ENCODE measurements around the gene F2. TPM values are rescaled to one million over a fixed set of nuclear protein-coding genes. Genes with fewer than 3 reads are reported as not detected.

F2 gene
- total RNA-seq, 1 donor, result not detected

DNA sequence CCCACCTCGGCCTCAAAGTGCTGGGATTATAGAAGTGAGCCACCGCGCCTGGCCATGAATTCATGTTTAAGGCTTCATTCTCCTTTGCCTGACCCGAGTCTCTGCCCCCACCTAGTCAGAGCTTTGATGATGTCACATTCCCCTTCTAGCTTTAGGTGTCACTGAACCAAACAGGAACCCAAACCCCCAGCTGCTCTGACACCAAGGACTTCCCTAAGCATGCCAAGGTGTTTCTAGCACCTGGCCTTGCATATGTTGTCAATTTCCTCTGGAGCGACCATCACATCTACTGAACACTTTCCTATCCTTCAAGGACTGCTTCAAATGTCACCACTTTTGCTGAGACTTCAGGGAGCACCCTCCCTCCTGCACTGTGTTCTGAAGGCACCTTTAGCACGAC, 2.3 kb downstream of the F2 start:
- Histone ChIP-seq H3K9me3 (ENCODE audit: low read depth, low read length) (no peaks in the 10 kb centered on the region), H3K4me3 (ENCODE audit: insufficient read depth, low read length) (no peak overlapping the region), H3K27me3 (ENCODE audit: insufficient read depth, low read length) (no peaks in the 10 kb centered on the region), H3K27ac (ENCODE audit: low read depth, low read length) (no peak overlapping the region), H3K79me2 (ENCODE audit: insufficient read depth, low read length) (no peaks in the 10 kb centered on the region), H2AFZ (ENCODE audit: low read length) (no peak overlapping the region), H3K4me2 (ENCODE audit: insufficient read depth, low read length) (no peak overlapping the region), H3K4me1 (ENCODE audit: insufficient read depth, low read length) (no peaks in the 10 kb centered on the region), H4K20me1 (ENCODE audit: insufficient read depth, low read length) (no peaks in the 10 kb centered on the region), H3K36me3 (ENCODE audit: insufficient read depth, low read length) (no peaks in the 10 kb centered on the region)
- TF ChIP-seq, protein P1, sequence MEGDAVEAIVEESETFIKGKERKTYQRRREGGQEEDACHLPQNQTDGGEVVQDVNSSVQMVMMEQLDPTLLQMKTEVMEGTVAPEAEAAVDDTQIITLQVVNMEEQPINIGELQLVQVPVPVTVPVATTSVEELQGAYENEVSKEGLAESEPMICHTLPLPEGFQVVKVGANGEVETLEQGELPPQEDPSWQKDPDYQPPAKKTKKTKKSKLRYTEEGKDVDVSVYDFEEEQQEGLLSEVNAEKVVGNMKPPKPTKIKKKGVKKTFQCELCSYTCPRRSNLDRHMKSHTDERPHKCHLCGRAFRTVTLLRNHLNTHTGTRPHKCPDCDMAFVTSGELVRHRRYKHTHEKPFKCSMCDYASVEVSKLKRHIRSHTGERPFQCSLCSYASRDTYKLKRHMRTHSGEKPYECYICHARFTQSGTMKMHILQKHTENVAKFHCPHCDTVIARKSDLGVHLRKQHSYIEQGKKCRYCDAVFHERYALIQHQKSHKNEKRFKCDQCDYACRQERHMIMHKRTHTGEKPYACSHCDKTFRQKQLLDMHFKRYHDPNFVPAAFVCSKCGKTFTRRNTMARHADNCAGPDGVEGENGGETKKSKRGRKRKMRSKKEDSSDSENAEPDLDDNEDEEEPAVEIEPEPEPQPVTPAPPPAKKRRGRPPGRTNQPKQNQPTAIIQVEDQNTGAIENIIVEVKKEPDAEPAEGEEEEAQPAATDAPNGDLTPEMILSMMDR (IDR thresholded peaks at IDR 0.05; ENCODE audit: extremely low read depth, low read depth, low read length), result no peak
- DNase-seq (ENCODE audit: insufficient read length, low spot score, missing footprints), result peak; percentile 58

DNA sequence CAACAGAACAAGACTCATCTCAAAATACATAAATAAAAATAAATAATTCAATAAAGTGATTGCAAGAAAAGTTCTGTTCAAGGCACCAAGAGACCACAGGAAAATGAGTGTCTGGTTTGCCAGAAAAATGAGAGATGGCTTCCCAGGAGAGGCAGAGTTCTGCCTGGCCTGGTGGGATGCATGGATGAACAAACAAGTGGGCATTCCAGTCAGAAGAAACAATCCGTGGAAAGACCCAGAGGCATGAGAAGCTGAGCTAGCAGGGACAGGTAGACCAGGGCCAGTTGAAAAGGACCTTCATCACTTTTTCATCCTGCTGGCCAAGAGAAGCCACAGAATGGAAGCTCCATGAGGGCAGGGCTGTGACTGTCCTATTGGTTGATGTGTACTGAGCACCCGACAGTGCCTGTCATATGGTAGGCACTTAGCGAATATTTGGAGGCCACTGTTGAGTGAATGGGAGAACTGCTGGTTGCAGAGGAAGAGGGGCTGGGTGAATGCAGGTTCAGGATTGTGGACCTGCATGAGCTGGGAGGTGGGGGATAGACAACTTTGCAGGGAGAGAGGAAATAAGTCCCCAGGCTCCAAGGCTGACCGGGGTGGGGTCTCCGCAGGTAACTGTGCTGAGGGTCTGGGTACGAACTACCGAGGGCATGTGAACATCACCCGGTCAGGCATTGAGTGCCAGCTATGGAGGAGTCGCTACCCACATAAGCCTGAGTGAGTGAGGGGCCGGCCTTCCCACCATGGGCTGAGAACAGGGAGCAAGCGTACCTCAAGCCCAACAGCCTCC, 3.7 kb downstream of the F2 start:
- Histone ChIP-seq H3K4me1 (ENCODE audit: insufficient read depth, low read length) (no peaks in the 10 kb centered on the region), H3K36me3 (ENCODE audit: insufficient read depth, low read length) (no peaks in the 10 kb centered on the region), H2AFZ (ENCODE audit: low read length) (no peak overlapping the region), H3K9me3 (ENCODE audit: low read depth, low read length) (no peaks in the 10 kb centered on the region), H3K79me2 (ENCODE audit: insufficient read depth, low read length) (no peaks in the 10 kb centered on the region), H3K27me3 (ENCODE audit: insufficient read depth, low read length) (no peaks in the 10 kb centered on the region), H3K27ac (ENCODE audit: low read depth, low read length) (no peak overlapping the region), H4K20me1 (ENCODE audit: insufficient read depth, low read length) (no peaks in the 10 kb centered on the region), H3K4me3 (ENCODE audit: insufficient read depth, low read length) (no peak overlapping the region), H3K4me2 (ENCODE audit: insufficient read depth, low read length) (no peak overlapping the region)
- DNase-seq (ENCODE audit: insufficient read length, low spot score, missing footprints), result peak; percentile 46
- TF ChIP-seq, protein P1 (IDR thresholded peaks at IDR 0.05; ENCODE audit: extremely low read depth, low read depth, low read length), result no peak

DNA sequence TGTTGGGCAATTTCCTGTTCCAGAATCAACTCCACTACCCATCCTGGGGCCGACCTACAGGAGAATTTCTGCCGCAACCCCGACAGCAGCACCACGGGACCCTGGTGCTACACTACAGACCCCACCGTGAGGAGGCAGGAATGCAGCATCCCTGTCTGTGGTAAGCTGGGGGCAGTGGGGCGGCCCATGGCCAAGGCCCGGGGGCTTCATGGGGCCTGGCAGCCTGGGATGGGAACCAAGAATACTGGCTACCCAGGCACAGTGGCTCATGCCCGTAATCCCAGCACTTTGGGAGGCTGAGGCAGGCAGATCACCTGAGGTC, 4.3 kb downstream of the F2 start:
- no peaks in the 10 kb centered on the region for H3K36me3 ChIP-seq (ENCODE audit: insufficient read depth, low read length)
- no peaks in the 10 kb centered on the region for H4K20me1 ChIP-seq (ENCODE audit: insufficient read depth, low read length)
- no peak overlapping the region for H3K4me3 ChIP-seq (ENCODE audit: insufficient read depth, low read length)
- H3K79me2 ChIP-seq (ENCODE audit: insufficient read depth, low read length), result no peaks in the 10 kb centered on the region
- no peaks in the 10 kb centered on the region for H3K4me1 ChIP-seq (ENCODE audit: insufficient read depth, low read length)
- H3K27ac ChIP-seq (ENCODE audit: low read depth, low read length), result no peak overlapping the region
- TF ChIP-seq, protein P1 (IDR thresholded peaks at IDR 0.05; ENCODE audit: extremely low read depth, low read depth, low read length), result no peak
- H3K9me3 ChIP-seq (ENCODE audit: low read depth, low read length), result no peaks in the 10 kb centered on the region
- peak; percentile 17 for DNase-seq (ENCODE audit: insufficient read length, low spot score, missing footprints)
- no peak overlapping the region for H3K4me2 ChIP-seq (ENCODE audit: insufficient read depth, low read length)
- H3K27me3 ChIP-seq (ENCODE audit: insufficient read depth, low read length), result no peaks in the 10 kb centered on the region
- H2AFZ ChIP-seq (ENCODE audit: low read length), result no peak overlapping the region

DNA sequence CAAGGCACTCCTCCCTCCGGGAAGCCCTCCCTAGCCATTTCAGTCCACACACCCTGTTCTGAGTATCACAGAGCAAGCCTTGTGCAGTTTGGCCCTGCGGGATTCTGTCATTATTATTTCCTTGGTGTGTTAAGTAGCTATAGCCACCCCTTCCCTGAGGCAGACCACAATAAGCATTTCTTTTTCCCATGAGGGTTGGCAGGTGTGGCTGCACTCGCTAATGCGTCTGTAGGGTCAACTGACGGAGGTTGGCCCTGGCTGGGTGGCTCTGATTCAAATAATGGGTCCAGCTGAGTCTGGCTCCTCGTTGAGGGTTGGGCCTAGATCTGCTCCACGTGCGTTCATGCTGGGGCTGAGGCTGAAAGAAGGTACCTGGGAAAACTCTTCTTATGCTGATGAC, 5.1 kb downstream of the F2 start:
- H2AFZ ChIP-seq (ENCODE audit: low read length), result no peak overlapping the region
- H3K27ac ChIP-seq (ENCODE audit: low read depth, low read length), result no peak overlapping the region
- H3K36me3 ChIP-seq (ENCODE audit: insufficient read depth, low read length), result no peaks in the 10 kb centered on the region
- DNase-seq (ENCODE audit: insufficient read length, low spot score, missing footprints), result peak; percentile 55
- no peaks in the 10 kb centered on the region for H3K9me3 ChIP-seq (ENCODE audit: low read depth, low read length)
- TF ChIP-seq, protein P1 (IDR thresholded peaks at IDR 0.05; ENCODE audit: extremely low read depth, low read depth, low read length), result no peak
- H3K27me3 ChIP-seq (ENCODE audit: insufficient read depth, low read length), result no peaks in the 10 kb centered on the region
- H3K79me2 ChIP-seq (ENCODE audit: insufficient read depth, low read length), result no peaks in the 10 kb centered on the region
- H3K4me2 ChIP-seq (ENCODE audit: insufficient read depth, low read length), result no peak overlapping the region
- H3K4me3 ChIP-seq (ENCODE audit: insufficient read depth, low read length), result no peak overlapping the region
- no peaks in the 10 kb centered on the region for H3K4me1 ChIP-seq (ENCODE audit: insufficient read depth, low read length)
- no peaks in the 10 kb centered on the region for H4K20me1 ChIP-seq (ENCODE audit: insufficient read depth, low read length)

Data from osteoblast (primary cell).